IMR-90 (cell line): ENCODE data around the gene ZPBP2. TPM values are rescaled to one million over a fixed set of nuclear protein-coding genes. Genes with fewer than 3 reads are reported as not detected.
A peak's percentile ranks its signal among the peaks of the same experiment; 100 is the strongest.

Experiments used
- ATAC-seq: fragments of 200-7000 bp; cut with Tn5 transposase; 2 replicates; pipeline ENCODE4 v1.9.1; 2020; ENCODE audit warnings: low read depth, mild to moderate bottlenecking, moderate library complexity
- BruUV-seq: library from RNA; stranded (reverse); fragments of 400-500 nt; replicated peaks from 2 replicates; lab custom pipeline; 2021; lab: Mats Ljungman, UMichigan
- CTCF ChIA-PET: fragments of 300-600 bp; formaldehyde crosslinking; extraction: SDS; loops from one replicate; lab custom pipeline; 2021; ENCODE audit warnings: antibody characterized with exemption; lab: Yijun Ruan, JAX
- POLR2A ChIA-PET: fragments of 300-600 bp; sonication (Branson Sonifier 250); formaldehyde crosslinking; loops from one replicate; lab custom pipeline; 2022; ENCODE audit warnings: antibody characterized with exemption; ENCODE audit not compliant: unreplicated experiment; lab: Charles Lee
- DNase-seq: peaks from one replicate; pipeline ENCODE4 v3.0.0; 2013
- H2AFZ ChIP-seq: replicated peaks from 2 replicates; pipeline ENCODE3; 2013; ENCODE audit warnings: low read length, mild to moderate bottlenecking; ENCODE audit not compliant: poor library complexity
- H2AK5ac ChIP-seq: 2 replicates; pipeline ENCODE4 v1.6.1; 2013; ENCODE audit warnings: low read depth, low read length, inconsistent platforms
- H2AK9ac ChIP-seq: replicated peaks from 2 replicates; pipeline ENCODE3; 2013; ENCODE audit warnings: mild to moderate bottlenecking, low read depth, low read length, moderate library complexity; ENCODE audit not compliant: poor library complexity
- H2BK120ac ChIP-seq: 2 replicates; pipeline ENCODE4 v1.6.1; 2013; ENCODE audit warnings: low read depth, low read length, inconsistent platforms
- H2BK15ac ChIP-seq: 3 replicates; pipeline ENCODE4 v1.6.1; 2013; ENCODE audit warnings: low read depth, low read length, inconsistent platforms
- H2BK20ac ChIP-seq: 2 replicates; pipeline ENCODE4 v1.6.1; 2013; ENCODE audit warnings: low read depth, mild to moderate bottlenecking, inconsistent platforms, low read length, moderate library complexity
- H2BK5ac ChIP-seq: 2 replicates; pipeline ENCODE4 v1.6.1; 2013; ENCODE audit warnings: mild to moderate bottlenecking, low read depth, low read length, inconsistent platforms; ENCODE audit not compliant: poor library complexity, severe bottlenecking
- H3K14ac ChIP-seq: replicated peaks from 2 replicates; pipeline ENCODE4 v1.6.1; 2013; ENCODE audit warnings: low read depth, low read length, inconsistent platforms
- H3K18ac ChIP-seq: 2 replicates; pipeline ENCODE4 v1.6.1; 2013; ENCODE audit warnings: low read depth, low read length, control low read depth
- H3K23ac ChIP-seq: 2 replicates; pipeline ENCODE4 v1.6.1; 2013; ENCODE audit warnings: low read depth, low read length, inconsistent platforms
- H3K27ac ChIP-seq: 2 replicates; pipeline ENCODE4 v1.5.1; 2013; ENCODE audit warnings: mild to moderate bottlenecking, control low read depth, low read length; ENCODE audit not compliant: insufficient read depth
- H3K27me3 ChIP-seq: 2 replicates; pipeline ENCODE4 v1.6.1; 2013; ENCODE audit warnings: low read length; ENCODE audit not compliant: control insufficient read depth, insufficient read depth
- H3K36me3 ChIP-seq: 2 replicates; pipeline ENCODE4 v1.6.1; 2013; ENCODE audit warnings: low read length, mixed read lengths; ENCODE audit not compliant: control insufficient read depth, insufficient read depth
- H3K4ac ChIP-seq: 2 replicates; pipeline ENCODE4 v1.6.1; 2013; ENCODE audit warnings: low read depth, low read length, inconsistent platforms
- H3K4me1 ChIP-seq: 2 replicates; pipeline ENCODE4 v1.6.1; 2013; ENCODE audit warnings: low read length, mixed read lengths; ENCODE audit not compliant: control insufficient read depth, insufficient read depth
- H3K4me2 ChIP-seq: 2 replicates; pipeline ENCODE4 v1.6.1; 2013; ENCODE audit warnings: low read depth, mild to moderate bottlenecking, control low read depth, low read length, moderate library complexity
- H3K4me3 ChIP-seq: 2 replicates; pipeline ENCODE4 v1.5.1; 2013; ENCODE audit warnings: low read depth, mild to moderate bottlenecking, control low read depth, low read length, moderate library complexity; ENCODE audit not compliant: insufficient read depth
- H3K56ac ChIP-seq: 2 replicates; pipeline ENCODE4 v1.6.1; 2013; ENCODE audit warnings: low read length, inconsistent platforms; ENCODE audit not compliant: insufficient read depth; ENCODE audit errors: extremely low read depth
- H3K79me1 ChIP-seq, 2 experiments: 2 replicates each; pipeline ENCODE4 v1.6.1; 2013; ENCODE audit warnings: low read length in 2 of 2, inconsistent platforms in 1 of 2, low read depth in 1 of 2
- H3K9ac ChIP-seq: 2 replicates; pipeline ENCODE4 v1.6.1; 2013; ENCODE audit warnings: low read depth, low read length, control low read depth
- H3K9me1 ChIP-seq: 2 replicates; pipeline ENCODE4 v1.6.1; 2013; ENCODE audit warnings: low read length, inconsistent platforms; ENCODE audit not compliant: insufficient read depth
- H3K9me3 ChIP-seq: 2 replicates; pipeline ENCODE4 v1.6.1; 2013; ENCODE audit warnings: low read length; ENCODE audit not compliant: control insufficient read depth, insufficient read depth
- H4K20me1 ChIP-seq: 2 replicates; pipeline ENCODE4 v1.6.1; 2013; ENCODE audit warnings: low read length, inconsistent platforms; ENCODE audit not compliant: insufficient read depth
- H4K5ac ChIP-seq: 2 replicates; pipeline ENCODE4 v1.6.1; 2013; ENCODE audit warnings: mild to moderate bottlenecking, low read depth, low read length, control low read depth
- H4K8ac ChIP-seq, 2 experiments: 2 replicates each; pipeline ENCODE4 v1.6.1; 2013; ENCODE audit warnings: low read depth in 2 of 2, low read length in 2 of 2, control low read depth in 1 of 2, inconsistent platforms in 1 of 2
- H4K91ac ChIP-seq: 2 replicates; pipeline ENCODE4 v1.6.1; 2013; ENCODE audit warnings: low read depth, low read length, inconsistent platforms; ENCODE audit not compliant: insufficient read depth
- CEBPB ChIP-seq: IDR thresholded peaks from 2 replicates; pipeline ENCODE4 v1.6.1; 2012; ENCODE audit warnings: low read depth, low read length, improper control_type of control experiment
- ELK1 ChIP-seq: fragments of 150-350 bp; IDR thresholded peaks from 2 replicates; pipeline ENCODE4 v1.6.1; 2016; ENCODE audit warnings: low read depth, mild to moderate bottlenecking, low read length, moderate library complexity, borderline replicate concordance
- MAFK ChIP-seq: IDR thresholded peaks from 2 replicates; pipeline ENCODE4 v1.6.1; 2012; ENCODE audit warnings: low read depth, low read length, improper control_type of control experiment
- MXI1 ChIP-seq: IDR thresholded peaks from 2 replicates; pipeline ENCODE4 v1.6.1; 2012; ENCODE audit warnings: low read depth, mild to moderate bottlenecking, low read length, moderate library complexity, borderline replicate concordance
- RCOR1 ChIP-seq: IDR thresholded peaks from 2 replicates; pipeline ENCODE4 v1.6.1; 2012; ENCODE audit warnings: mild to moderate bottlenecking, low read length, improper control_type of control experiment; ENCODE audit not compliant: insufficient replicate concordance
- RFX5 ChIP-seq: IDR thresholded peaks from 2 replicates; pipeline ENCODE4 v1.8.0; 2012; ENCODE audit warnings: low read depth, mild to moderate bottlenecking, low read length, moderate library complexity
- SMC3 ChIP-seq: fragments of 150-350 bp; IDR thresholded peaks from 2 replicates; pipeline ENCODE4 v1.6.1; 2016; ENCODE audit warnings: low read depth, mild to moderate bottlenecking, antibody characterized with exemption, low read length, moderate library complexity
- WGBS, 2 experiments: methylation state at CpG; one replicate each; pipeline versions ENCODE4 v1.1.5 to v1.1.7; 2013; ENCODE audit warnings: missing lambda C conversion rate in 2 of 2; ENCODE audit not compliant: insufficient read length in 1 of 2; ENCODE audit errors: extremely low coverage in 2 of 2; 5-methylcytosine and 5-hydroxymethylcytosine counted together
- dilution Hi-C: fragments of 300-500 bp; cut with HindIII; formaldehyde crosslinking; loops from one replicate; pipeline ENCODE4 v1.14.3; 2018; ENCODE audit warnings: low sequenced_read_pairs; ENCODE audit not compliant: unreplicated experiment
- in situ Hi-C: fragments of 300-500 bp; cut with MboI; formaldehyde crosslinking; loops from 3 replicates; pipeline ENCODE4 v1.14.3; 2019; ENCODE audit warnings: low sequenced_read_pairs, inconsistent platforms, mixed read lengths
- intact Hi-C: fragments of 100-400 bp; cut with micrococcal nuclease; formaldehyde crosslinking; loops from 2 replicates; pipeline ENCODE4 v1.10.0; 2022
- polyA plus RNA-seq, 3 experiments: library from polyadenylated mRNA; depleted of rRNA; stranded (reverse); fragments of >200 nt; gene quantifications; 2 replicates each; pipeline ENCODE4 v1.2.3, GENCODE V29; 2012; ENCODE audit warnings: low replicate concordance in 1 of 3
- total RNA-seq: library from RNA; depleted of rRNA; stranded (reverse); fragments of >200 nt; gene quantifications from 2 replicates; pipeline ENCODE4 v1.2.3, GENCODE V29; 2012

ZPBP2 gene
- total and polyA plus RNA-seq, 2 of the 4 experiments (the other 2 are of a cell fraction), result not detected

- TF ChIP-seq ELK1, result no peak
Measured at GRCh38 chr17:39925282-39926134, 57.5 kb downstream of the ZPBP2 start (continued).

GRCh38 chr17:39926135-39926587 lies 58.2 kb downstream of the ZPBP2 start:
- no peak overlapping the region for H3K56ac ChIP-seq
- no peak for DNase-seq
- CTCF ChIA-PET, result no interaction called here

More at GRCh38 chr17:39926135-39926587, 58.2 kb downstream of the ZPBP2 start:
- Histone ChIP-seq H3K9ac (peak overlapping the region; percentile 86), H3K27me3 (no peaks in the 10 kb centered on the region), H3K14ac (0 out of 2 replicates have a peak overlapping the region, but pooled peaks have one; percentile 22), H2AFZ (peak overlapping the region; percentile 91), H3K18ac (no peak overlapping the region), H2BK20ac (no peak overlapping the region), H3K4me1 (peaks cover 41% of the 10 kb centered on the region), H3K27ac (no peak overlapping the region; the same call in 1 of the 2 replicates), H4K91ac (no peak overlapping the region), H3K4ac (no peak overlapping the region), H2BK5ac (no peak overlapping the region), H2BK120ac (no peak overlapping the region), H3K4me2 (peak overlapping the region; percentile 100), H4K20me1 (peaks cover 51% of the 10 kb centered on the region), H3K79me1 (peaks cover 9 to 66% of the 10 kb centered on the region in 2 experiments; a peak in 3 of 4 replicates), H2BK15ac (no peak overlapping the region), H3K36me3 (peaks cover 29% of the 10 kb centered on the region), H2AK5ac (peak overlapping the region; percentile 70; the same call in 1 of the 2 replicates), H3K9me3 (no peaks in the 10 kb centered on the region), H3K4me3 (peak overlapping the region; percentile 56), H4K8ac (no peak overlapping the region), H2AK9ac (no peak overlapping the region), H3K23ac (no peak overlapping the region), H3K9me1 (peaks cover 24% of the 10 kb centered on the region), H4K5ac (no peak overlapping the region)
- in situ Hi-C loops (no loop called here), intact Hi-C loops (no loop called here), dilution Hi-C loops (no loop called here)
- BruUV-seq, result no TSS peak
- POLR2A ChIA-PET, result no interaction called here
- no peak for ATAC-seq
- no peak for TF ChIP-seq MAFK
- no peak for TF ChIP-seq CEBPB
- no peak for TF ChIP-seq MXI1
- no peak for TF ChIP-seq RCOR1
- no peak for TF ChIP-seq SMC3
- TF ChIP-seq RFX5, result no peak
- WGBS, 2 experiments, result 52% methylated on average over 2 of the region's 4 CpGs; no CpG with 5 or more reads in 1 of the 2 experiments
